ENCODE data around the gene SERPINA12.

GRCh38 chr14:94455928-94456327, 53.3 kb downstream of the SERPINA12 start:
- TF ChIP-seq, protein P1, sequence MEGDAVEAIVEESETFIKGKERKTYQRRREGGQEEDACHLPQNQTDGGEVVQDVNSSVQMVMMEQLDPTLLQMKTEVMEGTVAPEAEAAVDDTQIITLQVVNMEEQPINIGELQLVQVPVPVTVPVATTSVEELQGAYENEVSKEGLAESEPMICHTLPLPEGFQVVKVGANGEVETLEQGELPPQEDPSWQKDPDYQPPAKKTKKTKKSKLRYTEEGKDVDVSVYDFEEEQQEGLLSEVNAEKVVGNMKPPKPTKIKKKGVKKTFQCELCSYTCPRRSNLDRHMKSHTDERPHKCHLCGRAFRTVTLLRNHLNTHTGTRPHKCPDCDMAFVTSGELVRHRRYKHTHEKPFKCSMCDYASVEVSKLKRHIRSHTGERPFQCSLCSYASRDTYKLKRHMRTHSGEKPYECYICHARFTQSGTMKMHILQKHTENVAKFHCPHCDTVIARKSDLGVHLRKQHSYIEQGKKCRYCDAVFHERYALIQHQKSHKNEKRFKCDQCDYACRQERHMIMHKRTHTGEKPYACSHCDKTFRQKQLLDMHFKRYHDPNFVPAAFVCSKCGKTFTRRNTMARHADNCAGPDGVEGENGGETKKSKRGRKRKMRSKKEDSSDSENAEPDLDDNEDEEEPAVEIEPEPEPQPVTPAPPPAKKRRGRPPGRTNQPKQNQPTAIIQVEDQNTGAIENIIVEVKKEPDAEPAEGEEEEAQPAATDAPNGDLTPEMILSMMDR (IDR thresholded peaks at IDR 0.05; ENCODE audit: low read depth, low read length, poor library complexity, severe bottlenecking): no peak
- no peak for TF ChIP-seq EZH2phosphoT487 (IDR thresholded peaks at IDR 0.05; ENCODE audit: borderline replicate concordance, low read length)
